HG03354 (cell line): ENCODE data around the gene FBP2.

Experiments used
- ATAC-seq: cut with Tn5 transposase; IDR thresholded peaks from one replicate; pipeline ENCODE4 v1.9.1; 2021; ENCODE audit warnings: mild to moderate bottlenecking; ENCODE audit not compliant: unreplicated experiment, poor library complexity, severe bottlenecking

The FBP2 gene

DNA sequence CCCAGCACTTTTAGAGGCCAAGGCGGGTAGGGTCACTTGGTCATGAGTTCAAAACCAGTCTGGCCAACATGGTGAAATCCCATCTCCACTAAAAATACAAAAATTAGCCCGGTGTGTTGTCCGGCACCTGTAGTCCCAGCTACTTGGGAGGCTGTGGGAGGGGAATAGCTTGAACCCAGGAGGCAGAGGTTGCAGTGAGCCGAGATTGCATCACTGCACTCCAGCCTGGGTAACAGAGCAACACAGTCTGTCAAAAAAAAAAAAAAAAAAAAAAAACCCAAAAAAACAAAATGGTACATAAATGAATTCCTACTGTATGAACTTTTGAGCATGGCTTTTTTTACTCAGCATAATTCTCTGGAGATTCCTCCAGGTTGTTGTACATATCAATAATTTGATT is 76.4 kb downstream of the FBP2 start:
- no peak for ATAC-seq

DNA sequence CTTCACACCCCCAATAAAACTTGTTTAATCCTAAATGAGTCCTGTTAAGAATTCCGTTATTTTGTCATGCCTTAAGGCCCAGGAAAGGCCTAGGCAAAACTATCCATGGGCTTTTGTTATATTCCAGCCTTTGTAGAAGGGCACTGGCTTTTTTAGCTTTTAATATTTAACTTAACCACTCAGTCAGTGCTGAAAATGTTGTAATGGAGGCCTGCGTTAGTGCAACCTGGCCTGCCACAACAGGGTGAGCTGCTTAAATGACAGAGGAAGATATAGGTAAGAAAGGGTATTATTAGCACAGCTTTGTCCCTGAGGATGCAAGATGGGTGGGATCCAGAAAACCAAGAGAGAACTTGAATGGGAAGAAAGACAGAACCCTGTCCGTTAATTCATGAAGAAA is 78.9 kb downstream of the FBP2 start:
- no peak for ATAC-seq

GRCh38 chr9:94511955-94512265 is 81.7 kb downstream of the FBP2 start:
- no peak for ATAC-seq

DNA sequence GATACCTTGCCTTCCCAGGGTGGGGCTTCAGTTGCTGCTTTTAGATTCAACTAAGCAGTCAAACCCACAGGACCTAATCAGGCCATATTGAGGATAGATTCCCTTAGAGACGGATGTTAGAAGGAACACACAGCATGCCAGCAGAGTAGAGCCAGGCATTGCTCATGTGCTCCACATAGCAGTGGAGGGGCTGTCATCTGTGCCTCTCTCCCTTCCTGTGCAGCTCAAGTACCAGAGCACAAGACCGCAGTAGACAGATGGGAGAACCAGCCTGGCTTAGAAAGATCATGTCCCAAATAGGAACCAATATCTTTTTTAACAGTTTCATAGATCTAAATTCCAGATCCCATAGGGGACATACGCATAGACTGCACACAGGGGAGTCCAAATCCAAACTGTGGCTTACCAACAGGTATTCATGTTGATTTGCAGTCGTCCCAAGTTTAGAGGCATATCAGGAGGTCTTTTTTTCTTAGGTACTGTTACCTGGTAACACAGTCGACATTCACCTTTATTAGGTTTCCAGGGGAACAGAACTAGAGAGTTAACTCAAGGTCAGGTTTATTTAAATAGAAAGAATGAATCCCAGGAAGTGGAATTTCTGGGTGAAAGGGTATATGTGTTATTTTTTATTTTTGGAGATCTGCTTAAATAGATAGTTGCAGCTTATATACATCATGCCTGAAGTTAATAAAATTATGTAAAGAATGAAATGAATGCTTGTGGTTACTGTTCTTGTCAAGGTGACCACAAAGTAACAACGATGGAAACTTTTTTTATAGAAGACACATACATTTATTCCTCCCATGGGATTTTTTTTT is 82.3 kb downstream of the FBP2 start:
- ATAC-seq: no peak
